ENCODE data around the gene PTPA.

The PTPA gene

GRCh38 chr9:129075996-129076639 lies 35.1 kb upstream of the PTPA start:
- H3K27me3 ChIP-seq (ENCODE audit: low read depth, low read length), result no peaks in the 10 kb centered on the region
- no peak overlapping the region for H3K9ac ChIP-seq (ENCODE audit: low read length)
- no peaks in the 10 kb centered on the region for H3K9me3 ChIP-seq (ENCODE audit: insufficient read depth, low read length)
- no peaks in the 10 kb centered on the region for H3K36me3 ChIP-seq (replicated peaks; ENCODE audit: low read depth, low read length)
- H3K4me3 ChIP-seq (ENCODE audit: low read length), result no peak overlapping the region
- H3K27ac ChIP-seq (ENCODE audit: low read length), result no peak overlapping the region
- H3K4me2 ChIP-seq (ENCODE audit: low read length), result no peak overlapping the region
- TF ChIP-seq EZH2phosphoT487 (IDR thresholded peaks at IDR 0.05; ENCODE audit: low read depth), result no peak
- TF ChIP-seq CTCF (IDR thresholded peaks at IDR 0.05; ENCODE audit: low read depth, low read length), result no peak
- H3K79me2 ChIP-seq (ENCODE audit: low read length), result no peaks in the 10 kb centered on the region
- H2AFZ ChIP-seq (ENCODE audit: low read depth, low read length), result no peak overlapping the region
- H4K20me1 ChIP-seq (ENCODE audit: insufficient read depth, low read length), result no peaks in the 10 kb centered on the region
- peaks cover 2% of the 10 kb centered on the region; the same call in 1 of the 2 replicates for H3K4me1 ChIP-seq (ENCODE audit: low read length)

GRCh38 chr9:129076640-129077037 lies 34.6 kb upstream of the PTPA start:
- H2AFZ ChIP-seq (ENCODE audit: low read depth, low read length), result no peak overlapping the region
- peaks cover 3% of the 10 kb centered on the region for H3K79me2 ChIP-seq (ENCODE audit: low read length)
- no peak overlapping the region for H3K4me3 ChIP-seq (ENCODE audit: low read length)
- H3K9me3 ChIP-seq (ENCODE audit: insufficient read depth, low read length), result no peaks in the 10 kb centered on the region
- H4K20me1 ChIP-seq (ENCODE audit: insufficient read depth, low read length), result no peaks in the 10 kb centered on the region
- no peaks in the 10 kb centered on the region for H3K36me3 ChIP-seq (replicated peaks; ENCODE audit: low read depth, low read length)
- TF ChIP-seq EZH2phosphoT487 (IDR thresholded peaks at IDR 0.05; ENCODE audit: low read depth) (no peak), CTCF (IDR thresholded peaks at IDR 0.05; ENCODE audit: low read depth, low read length) (no peak)
- no peak overlapping the region for H3K9ac ChIP-seq (ENCODE audit: low read length)
- H3K4me2 ChIP-seq (ENCODE audit: low read length), result no peak overlapping the region
- no peaks in the 10 kb centered on the region for H3K27me3 ChIP-seq (ENCODE audit: low read depth, low read length)
- peaks cover 2% of the 10 kb centered on the region; the same call in 1 of the 2 replicates for H3K4me1 ChIP-seq (ENCODE audit: low read length)
- H3K27ac ChIP-seq (ENCODE audit: low read length), result no peak overlapping the region

- Histone ChIP-seq H4K20me1 (ENCODE audit: insufficient read depth, low read length) (no peaks in the 10 kb centered on the region), H2AFZ (ENCODE audit: low read depth, low read length) (no peak overlapping the region), H3K27me3 (ENCODE audit: low read depth, low read length) (no peaks in the 10 kb centered on the region), H3K36me3 (replicated peaks; ENCODE audit: low read depth, low read length) (no peaks in the 10 kb centered on the region), H3K9ac (ENCODE audit: low read length) (no peak overlapping the region), H3K4me3 (ENCODE audit: low read length) (no peak overlapping the region), H3K4me1 (ENCODE audit: low read length) (peaks cover 8% of the 10 kb centered on the region), H3K27ac (ENCODE audit: low read length) (no peak overlapping the region), H3K4me2 (ENCODE audit: low read length) (no peak overlapping the region), H3K9me3 (ENCODE audit: insufficient read depth, low read length) (no peaks in the 10 kb centered on the region), H3K79me2 (ENCODE audit: low read length) (peaks cover 9% of the 10 kb centered on the region)
- no peak for TF ChIP-seq CTCF (IDR thresholded peaks at IDR 0.05; ENCODE audit: low read depth, low read length)
- no peak for TF ChIP-seq EZH2phosphoT487 (IDR thresholded peaks at IDR 0.05; ENCODE audit: low read depth)
Measured at GRCh38 chr9:129077236-129077635, 34.0 kb upstream of the PTPA start.

- no peaks in the 10 kb centered on the region for H3K27me3 ChIP-seq (ENCODE audit: low read depth, low read length)
- no peak overlapping the region for H3K4me2 ChIP-seq (ENCODE audit: low read length)
- no peak overlapping the region for H3K9ac ChIP-seq (ENCODE audit: low read length)
Measured at GRCh38 chr9:129078691-129079503, 32.3 kb upstream of the PTPA start.

More at GRCh38 chr9:129078691-129079503, 32.3 kb upstream of the PTPA start:
- no peaks in the 10 kb centered on the region for H3K9me3 ChIP-seq (ENCODE audit: insufficient read depth, low read length)
- peaks cover 23% of the 10 kb centered on the region for H3K79me2 ChIP-seq (ENCODE audit: low read length)
- no peaks in the 10 kb centered on the region for H3K36me3 ChIP-seq (replicated peaks; ENCODE audit: low read depth, low read length)
- TF ChIP-seq EZH2phosphoT487 (IDR thresholded peaks at IDR 0.05; ENCODE audit: low read depth) (no peak), CTCF (IDR thresholded peaks at IDR 0.05; ENCODE audit: low read depth, low read length) (no peak)
- peaks cover 8% of the 10 kb centered on the region for H3K4me1 ChIP-seq (ENCODE audit: low read length)
- H3K27ac ChIP-seq (ENCODE audit: low read length), result no peak overlapping the region
- H4K20me1 ChIP-seq (ENCODE audit: insufficient read depth, low read length), result no peaks in the 10 kb centered on the region; the same call in 1 of the 2 replicates
- H2AFZ ChIP-seq (ENCODE audit: low read depth, low read length), result no peak overlapping the region
- no peak overlapping the region for H3K4me3 ChIP-seq (ENCODE audit: low read length)
